Measurements from ENCODE around the gene GDPD2. TPM values are rescaled to one million over a fixed set of nuclear protein-coding genes. Genes with fewer than 3 reads are reported as not detected.
A peak's percentile ranks its signal among the peaks of the same experiment; 100 is the strongest.

The GDPD2 gene
- total and polyA plus RNA-seq, 11 donors = not detected

- WGBS, 4 donors = 44 to 53% (median 45%) methylated on average over 13 of the region's 13 CpGs
- H3K9me3 ChIP-seq = no peaks in the 10 kb centered on the region
- no peak for TF ChIP-seq CTCF (IDR thresholded peaks at IDR 0.05)
- TF ChIP-seq POLR2A (IDR thresholded peaks at IDR 0.05) = no peak
- peaks cover 0 to 48% (median 13%) of the 10 kb centered on the region in 12 donors for H3K4me1 ChIP-seq
- H3K4me3 ChIP-seq = no peak overlapping the region
- DNase-seq (no peak), ATAC-seq (peak in 3 of 4 donors; percentile 28 to 38 (median 38))
- intact Hi-C loops (cut with DNase I) = loop anchor here in 1 of 10 donors (2.0 kb wide), 1 partner anchor 20 kb away; no protein-coding TSS in a partner anchor
- peaks cover 0 to 47% (median 0%) of the 10 kb centered on the region in 9 donors for H3K27me3 ChIP-seq
- H3K27ac ChIP-seq = peak overlapping the region in 10 of 12 donors; percentile 1 to 87 (median 48)
- no peaks in the 10 kb centered on the region for H3K36me3 ChIP-seq
These were observed 54.0 kb downstream of the GDPD2 start for GRCh38 chrX:70476934-70477733.

GRCh38 chrX:70477734-70478075 lies 54.6 kb downstream of the GDPD2 start:
- H3K4me1 ChIP-seq = peaks cover 0 to 48% (median 13%) of the 10 kb centered on the region in 12 donors
- ATAC-seq = no peak
- intact Hi-C loops (cut with DNase I) = loop anchor here in 1 of 10 donors (2.0 kb wide), 1 partner anchor 21 kb away; no protein-coding TSS in a partner anchor
- 30 to 48% (median 44%) methylated on average over 4 of the region's 4 CpGs for WGBS, 4 donors
- TF ChIP-seq CTCF (IDR thresholded peaks at IDR 0.05) = no peak
- TF ChIP-seq POLR2A (IDR thresholded peaks at IDR 0.05) = no peak
- no peak overlapping the region for H3K4me3 ChIP-seq
- no peak for DNase-seq
- H3K9me3 ChIP-seq = no peaks in the 10 kb centered on the region
- H3K36me3 ChIP-seq = no peaks in the 10 kb centered on the region
- H3K27me3 ChIP-seq = peaks cover 0 to 50% (median 0%) of the 10 kb centered on the region in 9 donors
- peak overlapping the region in 8 of 12 donors; percentile 23 to 87 (median 52) for H3K27ac ChIP-seq

- Histone ChIP-seq H3K4me3 (peak overlapping the region in 1 of 12 donors; percentile 4), H3K27me3 (peaks cover 0 to 50% (median 0%) of the 10 kb centered on the region in 9 donors), H3K9me3 (no peaks in the 10 kb centered on the region), H3K27ac (peak overlapping the region in 11 of 12 donors; percentile 5 to 87 (median 69)), H3K36me3 (no peaks in the 10 kb centered on the region), H3K4me1 (peaks cover 0 to 48% (median 13%) of the 10 kb centered on the region in 12 donors)
- intact Hi-C loops (cut with DNase I) = no loop called here
- WGBS, 4 donors = 50 to 74% (median 63%) methylated on average over 10 of the region's 10 CpGs
- no peak for TF ChIP-seq POLR2A (IDR thresholded peaks at IDR 0.05)
- no peak for TF ChIP-seq CTCF (IDR thresholded peaks at IDR 0.05)
- no peak for DNase-seq
- no peak for ATAC-seq
These were observed 55.6 kb downstream of the GDPD2 start for GRCh38 chrX:70478526-70479245.

Measured in heart left ventricle (tissue), 16 donors.